DMS 273 treated with DMSO at 0.1 percent for 48 hours (cell line): ENCODE results near the gene AHCYL2.
"Not testable (repeated sequence)": the region's sequence is repeated elsewhere in the genome, so short reads cannot be mapped to it uniquely, and the experiment has no call there.

ENCODE experiments used
- DNase-seq: peaks from one replicate; lab custom pipeline; 2025; lab: John Stamatoyannopoulos, UW

The AHCYL2 gene

DNA sequence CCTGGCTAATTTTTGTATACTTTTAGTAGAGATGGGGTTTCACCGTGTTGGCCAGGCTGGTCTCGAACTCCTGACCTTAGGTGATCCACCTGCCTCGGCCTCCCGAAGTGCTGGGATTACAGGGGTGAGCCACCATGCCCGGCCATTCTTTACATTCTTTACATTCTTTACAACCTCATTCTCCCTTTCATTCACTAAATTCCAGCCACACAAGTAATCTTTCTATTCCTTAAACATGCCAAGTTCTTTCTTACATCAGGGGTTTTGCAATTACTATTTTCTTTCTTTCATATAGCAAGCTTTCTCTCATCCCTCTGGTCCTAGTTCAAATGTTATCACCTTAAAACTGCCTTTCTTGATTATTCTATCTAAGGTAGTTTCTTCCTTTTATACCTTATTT lies 128.3 kb downstream of the AHCYL2 start:
- DNase-seq: not testable (repeated sequence)

DNA sequence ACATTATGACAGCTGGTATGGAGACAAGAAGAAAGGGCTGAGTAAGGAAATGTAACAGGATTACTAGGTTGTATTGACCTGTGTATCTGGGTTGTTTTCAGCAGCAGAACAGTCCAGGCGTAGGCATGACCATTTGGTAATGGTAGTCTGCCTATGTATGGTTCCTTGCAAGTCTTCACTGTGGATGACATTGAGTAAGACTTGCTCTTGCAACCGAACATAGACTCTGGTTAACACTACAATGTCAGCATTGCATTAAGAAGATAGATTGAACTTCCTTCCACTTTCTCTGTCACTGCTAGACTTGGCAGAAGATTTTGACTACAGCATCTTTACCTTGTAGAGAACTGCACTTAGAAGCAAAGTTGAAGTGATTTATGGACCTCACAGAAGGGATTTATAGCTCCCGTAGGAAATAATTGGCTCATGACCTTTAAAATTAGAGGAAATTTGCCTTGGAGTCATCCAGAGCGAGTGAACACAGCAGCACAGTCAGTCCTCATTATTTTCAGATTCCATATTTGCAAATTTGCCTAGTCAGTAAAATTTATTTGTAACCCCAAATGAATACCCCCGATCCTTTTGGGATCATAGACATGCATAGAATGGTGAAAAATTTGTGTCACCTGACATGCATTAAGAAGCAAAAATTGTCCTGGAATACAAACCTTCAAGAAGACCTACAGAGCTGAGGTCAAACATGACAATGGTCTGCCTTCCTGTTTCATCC lies 129.8 kb downstream of the AHCYL2 start:
- no peak for DNase-seq

- no peak for DNase-seq
These were observed 131.3 kb downstream of the AHCYL2 start for GRCh38 chr7:129356176-129356575.

DNA sequence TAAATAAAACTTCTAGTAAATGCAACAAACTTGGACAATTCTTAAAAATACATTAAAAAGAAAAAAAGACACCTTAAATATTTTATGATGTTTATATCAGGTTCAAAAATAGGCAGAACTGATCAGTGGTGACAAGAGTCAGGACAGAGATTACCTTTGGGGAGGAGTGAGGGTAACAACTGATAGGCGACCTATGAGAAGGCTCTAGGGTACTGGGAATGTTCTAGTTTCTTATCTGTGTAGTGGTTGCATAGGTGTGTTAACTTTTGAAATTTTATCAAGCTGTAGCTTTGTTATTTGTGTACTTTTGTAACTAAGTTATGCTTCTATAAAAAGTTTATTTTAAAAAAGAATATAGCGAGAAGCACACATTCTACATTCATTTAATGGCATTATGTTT lies 134.3 kb downstream of the AHCYL2 start:
- DNase-seq: no peak

- no peak for DNase-seq
These were observed 134.8 kb downstream of the AHCYL2 start for GRCh38 chr7:129359638-129360037.

DNA sequence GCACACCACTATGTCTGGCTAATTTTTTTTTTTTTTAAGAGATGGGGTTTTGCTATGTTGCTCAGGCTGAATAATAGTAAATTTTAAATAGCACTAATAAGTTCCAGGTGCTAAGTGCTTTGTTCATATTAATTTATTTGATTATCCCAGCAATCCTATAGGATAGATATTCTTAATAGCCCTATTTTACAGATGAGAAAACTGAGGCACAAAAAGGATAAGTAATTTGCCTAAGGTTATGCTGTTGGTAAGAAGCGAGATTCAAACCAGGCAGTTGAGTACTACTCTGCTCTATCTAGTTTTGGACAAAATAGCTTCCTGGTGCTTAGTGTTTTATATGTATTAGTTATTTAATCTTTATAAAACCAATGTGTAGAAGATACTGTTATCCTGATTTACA lies 136.9 kb downstream of the AHCYL2 start:
- DNase-seq: no peak

GRCh38 chr7:129362496-129362895 lies 137.7 kb downstream of the AHCYL2 start:
- DNase-seq: no peak

DNA sequence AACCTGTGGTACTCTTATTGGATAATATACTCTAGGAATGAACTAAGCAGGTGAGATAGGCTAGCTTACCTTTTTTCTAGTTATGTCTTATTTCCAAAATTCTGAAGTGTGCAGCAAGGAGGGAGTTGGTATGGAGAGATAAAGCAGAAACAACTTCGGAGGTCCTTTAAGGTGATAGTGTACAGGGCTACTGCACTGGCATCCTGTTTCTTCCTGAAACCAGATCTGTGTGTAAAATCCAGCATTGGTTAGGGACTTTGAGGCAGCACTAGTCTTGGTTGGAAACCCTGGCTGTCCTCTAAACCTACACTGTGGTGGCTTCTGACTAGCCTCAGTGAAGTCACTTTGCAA lies 142.5 kb downstream of the AHCYL2 start:
- DNase-seq: no peak

DNA sequence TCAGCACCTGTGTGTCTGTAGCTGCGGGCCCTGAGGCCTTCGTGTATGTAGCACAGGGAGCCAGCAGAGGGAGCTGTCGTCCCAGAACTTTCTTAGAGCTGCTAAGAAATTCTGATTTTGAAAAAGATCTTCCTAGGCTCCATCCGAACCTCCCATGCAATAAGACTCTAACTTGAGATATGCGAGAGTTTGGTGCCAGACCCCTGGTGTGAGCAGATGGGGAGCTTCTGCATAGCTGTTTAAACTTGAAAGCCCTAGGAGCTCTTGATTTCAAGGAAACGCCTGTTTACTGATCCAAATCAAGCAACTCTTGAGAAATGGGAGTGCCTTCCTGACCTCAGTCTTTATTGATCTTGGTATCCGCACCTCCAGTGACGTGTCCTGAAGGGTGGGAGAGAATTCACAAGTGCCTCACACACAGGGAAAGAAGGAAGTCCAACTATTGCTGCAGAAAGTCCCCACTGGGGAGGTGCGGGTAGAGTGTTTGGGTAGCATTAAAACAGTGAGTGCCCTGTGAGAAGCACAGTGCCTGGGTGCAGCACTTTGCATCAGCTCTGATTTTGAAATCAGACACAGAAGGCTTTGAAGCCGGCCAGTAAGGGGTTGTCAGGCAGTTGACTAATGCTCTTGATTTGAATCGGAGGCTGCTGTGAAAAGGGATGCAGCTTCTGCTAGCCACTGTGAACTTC lies 143.0 kb downstream of the AHCYL2 start:
- DNase-seq: peak; percentile 70

- no peak for DNase-seq
These were observed 143.7 kb downstream of the AHCYL2 start for GRCh38 chr7:129368389-129368986.

DNA sequence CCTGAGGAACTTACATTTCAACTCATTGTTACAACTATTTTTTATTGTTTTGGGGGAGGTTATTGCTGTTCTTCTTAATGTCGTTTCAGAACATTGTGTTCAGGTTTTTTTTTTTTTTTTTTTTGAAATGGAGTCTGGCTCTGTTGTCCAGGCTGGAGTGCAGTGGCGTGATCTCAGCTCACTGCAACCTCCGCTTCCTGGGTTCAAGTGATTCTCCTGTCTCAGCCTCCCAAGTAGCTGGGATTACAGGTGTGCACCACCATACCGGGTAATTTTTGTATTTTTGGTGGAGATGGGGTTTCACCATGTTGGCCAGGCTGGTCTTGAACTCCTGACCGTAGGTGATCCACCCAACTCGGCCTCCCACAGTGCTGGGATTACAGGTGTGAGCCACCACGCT lies 144.6 kb downstream of the AHCYL2 start:
- DNase-seq: not testable (repeated sequence)

DNA sequence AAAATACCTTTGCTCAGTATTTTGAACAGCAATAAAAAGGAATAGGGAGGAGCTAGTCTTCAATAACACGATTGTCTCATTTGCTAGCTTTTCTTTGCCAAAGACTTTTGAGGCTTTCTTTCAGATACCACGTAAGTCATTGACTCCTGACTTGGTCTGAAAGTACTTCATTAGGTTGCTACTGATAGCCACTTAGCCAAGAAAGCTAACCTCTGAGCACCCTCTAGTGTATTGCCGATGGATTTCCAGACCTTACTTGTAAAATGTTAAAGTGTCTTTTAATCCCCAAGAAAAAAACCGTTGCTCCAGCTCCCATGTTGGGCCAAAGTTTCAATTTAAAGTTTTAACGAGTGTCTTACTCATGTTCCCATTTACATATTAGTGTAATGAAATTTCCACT lies 146.0 kb downstream of the AHCYL2 start:
- no peak for DNase-seq

- DNase-seq: no peak
These were observed 146.7 kb downstream of the AHCYL2 start for GRCh38 chr7:129371487-129371886.

DNA sequence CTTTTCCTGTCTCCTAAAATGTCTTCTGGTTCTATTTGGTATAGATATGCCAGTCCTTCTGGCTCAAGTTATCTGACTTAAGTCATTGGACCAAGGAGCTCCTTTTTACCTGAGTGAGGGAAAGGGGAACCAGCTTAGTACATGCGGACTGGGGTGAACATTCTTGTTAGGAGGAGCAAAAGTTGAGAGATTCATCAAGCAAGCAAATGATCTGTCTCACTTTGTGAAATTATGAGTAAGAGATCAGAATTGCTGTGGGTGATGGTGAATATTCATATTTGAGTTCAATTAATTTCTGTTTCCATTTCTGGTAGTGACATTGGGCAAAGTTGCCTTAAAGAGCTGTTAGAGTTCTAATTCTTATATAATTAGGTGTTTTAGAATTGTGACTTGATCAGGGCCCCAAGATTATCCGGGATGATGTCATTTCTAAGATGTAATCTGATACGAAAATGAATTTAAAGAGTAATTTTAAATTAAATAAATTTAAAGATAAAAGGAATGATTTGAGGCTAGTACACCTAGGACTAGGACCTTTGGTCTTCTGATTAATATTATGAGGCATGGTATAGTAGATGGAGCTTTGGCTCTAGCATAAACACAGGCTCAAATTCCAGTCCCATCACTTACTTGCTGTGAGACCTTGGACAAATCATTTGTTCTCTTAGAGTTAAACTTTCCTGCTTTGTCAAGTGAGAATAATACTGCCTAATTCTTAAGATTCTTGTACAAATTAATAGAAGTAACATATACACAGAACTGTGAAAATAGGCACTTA lies 149.0 kb downstream of the AHCYL2 start:
- no peak for DNase-seq

DNA sequence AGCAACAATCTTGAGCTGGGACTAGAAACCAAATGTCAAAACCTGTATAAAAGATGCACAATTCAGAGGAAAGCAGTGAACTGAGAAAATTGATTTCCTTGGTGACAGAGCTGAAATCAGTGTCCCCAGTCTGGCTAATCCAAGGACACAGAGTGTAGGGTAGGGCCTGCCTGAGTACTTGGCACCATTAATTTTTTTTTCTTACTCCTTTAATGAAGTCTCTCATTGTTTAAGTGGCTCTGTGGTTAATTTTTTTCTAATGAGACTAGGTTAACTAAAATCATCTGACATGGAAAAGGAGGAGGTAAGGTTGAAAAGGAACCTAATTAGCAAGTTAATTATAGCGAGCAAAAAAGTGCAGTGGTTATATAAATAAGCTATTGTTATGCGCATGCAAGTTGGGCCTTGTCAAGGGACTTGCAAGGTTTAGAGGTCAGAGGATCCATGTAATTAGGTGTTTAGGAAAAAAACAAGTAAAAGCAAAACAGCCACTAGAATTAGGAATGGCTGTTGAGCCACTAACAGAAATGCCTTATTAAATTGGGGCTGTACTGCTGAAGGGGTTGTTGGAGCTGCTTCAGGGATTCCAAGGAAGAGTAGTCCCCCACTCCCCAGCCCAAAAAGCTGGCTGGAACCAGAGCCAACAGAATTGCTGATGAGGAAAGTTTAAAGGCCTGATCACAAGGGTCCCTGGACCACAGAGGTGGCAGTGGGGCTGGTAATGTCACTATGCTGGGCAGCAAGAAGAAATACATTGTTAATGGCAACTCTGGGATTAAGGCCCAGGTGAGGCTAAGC lies 150.5 kb downstream of the AHCYL2 start:
- DNase-seq: no peak

- DNase-seq: peak; percentile 19
These were observed 151.4 kb downstream of the AHCYL2 start for GRCh38 chr7:129376076-129376777.

DNA sequence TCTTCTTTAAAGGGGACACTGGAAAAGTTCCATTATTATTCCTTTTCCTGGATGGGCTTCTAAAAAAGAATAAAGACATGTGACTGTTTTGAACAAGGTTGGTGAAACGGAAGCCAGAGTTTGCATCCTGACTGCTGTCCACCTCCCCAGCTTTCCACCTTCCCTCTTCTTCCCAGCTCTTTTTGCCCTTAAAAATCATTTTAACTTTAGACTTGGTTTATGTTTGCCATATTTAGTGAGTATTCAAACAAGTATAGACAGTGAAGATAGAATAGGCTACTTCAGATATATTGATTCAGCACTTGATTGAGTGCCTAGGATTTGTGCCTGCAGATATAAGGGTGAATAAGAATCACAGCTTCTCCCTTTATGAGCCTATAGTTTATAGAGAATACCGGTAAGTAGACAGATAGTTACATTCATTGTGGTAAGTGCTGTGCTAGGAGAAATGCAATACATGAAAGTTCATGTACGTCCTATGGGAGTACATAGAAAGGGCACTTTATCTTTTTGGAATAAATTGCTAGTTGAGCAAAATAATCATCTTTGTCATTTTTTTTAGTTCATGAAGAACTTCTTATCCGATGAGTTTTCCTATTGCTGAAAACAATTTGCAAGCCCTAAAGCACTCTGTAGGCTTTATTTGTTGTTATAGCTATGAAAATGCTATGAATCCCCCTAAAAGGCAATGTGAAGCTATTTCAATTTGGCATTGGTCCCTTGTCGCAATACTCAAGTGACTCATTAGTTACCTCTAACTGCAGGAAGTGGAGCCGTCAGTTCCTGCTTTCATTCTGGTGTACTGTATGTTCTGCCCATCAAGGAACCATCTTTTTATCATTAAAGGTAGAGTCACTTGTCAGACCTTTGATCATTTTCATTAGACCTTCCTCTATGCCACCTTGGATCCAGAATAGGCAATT lies 152.2 kb downstream of the AHCYL2 start:
- no peak for DNase-seq

DNA sequence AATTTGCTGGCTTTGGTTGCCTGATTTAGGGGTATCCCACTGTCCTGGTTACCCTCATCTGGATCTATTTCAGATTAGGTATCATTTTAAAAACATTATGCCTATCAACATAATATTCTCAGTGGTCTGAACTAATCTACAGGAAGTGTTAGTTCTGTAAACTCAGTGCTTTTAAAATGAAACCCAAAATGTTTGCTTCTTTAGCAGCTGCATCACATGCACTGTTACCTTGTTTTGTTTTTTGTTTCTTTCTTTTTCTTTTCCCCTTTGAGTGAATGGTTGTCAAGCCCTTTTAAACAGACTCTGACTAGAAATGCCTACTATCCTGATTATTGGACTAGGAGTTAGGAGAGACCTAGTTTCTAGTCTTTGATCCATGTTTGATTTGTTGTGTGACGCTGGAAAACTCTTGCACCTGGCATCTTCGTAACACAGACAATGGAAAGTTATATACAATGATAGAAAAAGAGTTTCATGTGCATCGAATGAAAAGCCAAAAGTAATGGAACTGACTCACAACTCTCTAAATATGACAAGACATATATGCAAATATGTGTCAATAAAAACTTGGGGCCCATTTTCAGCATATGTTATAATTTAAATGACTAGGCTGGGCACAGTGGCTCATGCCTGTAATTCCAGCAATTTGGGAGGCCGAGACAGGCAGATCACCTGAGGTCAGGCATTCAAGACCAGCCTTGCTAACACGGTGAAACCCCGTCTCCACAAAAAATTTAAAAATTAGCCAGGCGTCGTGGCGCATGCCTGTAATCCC lies 157.1 kb downstream of the AHCYL2 start:
- DNase-seq: no peak

GRCh38 chr7:129383542-129384132 lies 158.8 kb downstream of the AHCYL2 start:
- no peak for DNase-seq
